Activated CD4-positive, alpha-beta memory T cell treated with anti-CD3 and anti-CD28 coated beads for 36 hours (primary cell): ENCODE measurements around the gene PKD2L1. TPM values are rescaled to one million over a fixed set of nuclear protein-coding genes. Genes with fewer than 3 reads are reported as not detected.

ENCODE experiments used
- CTCF ChIA-PET: fragments of 350-600 bp; sonication (Branson Sonifier 250); formaldehyde crosslinking; loops from one replicate; lab custom pipeline; 2021; ENCODE audit warnings: antibody characterized with exemption, inconsistent platforms; lab: Charles Lee
- POLR2A ChIA-PET: fragments of 350-600 bp; sonication (Branson Sonifier 250); formaldehyde crosslinking; loops from one replicate; lab custom pipeline; 2021; ENCODE audit warnings: antibody characterized with exemption; lab: Charles Lee
- DNase-seq: peaks from one replicate; pipeline ENCODE4 v3.0.0-alpha.2; 2020
- H3K27ac Mint-ChIP-seq: one replicate; pipeline ENCODE4 v1.8.0; 2021; ENCODE audit warnings: mixed read lengths
- H3K27me3 Mint-ChIP-seq: one replicate; pipeline ENCODE4 v1.8.0; 2021; ENCODE audit warnings: mixed read lengths
- H3K36me3 Mint-ChIP-seq: one replicate; pipeline ENCODE4 v1.8.0; 2021; ENCODE audit warnings: mixed read lengths
- H3K4me1 Mint-ChIP-seq: one replicate; pipeline ENCODE4 v1.8.0; 2021; ENCODE audit warnings: low read depth, mixed read lengths
- H3K4me3 Mint-ChIP-seq: one replicate; pipeline ENCODE4 v1.8.0; 2021; ENCODE audit warnings: mild to moderate bottlenecking, mixed read lengths
- H3K9me3 Mint-ChIP-seq: one replicate; pipeline ENCODE4 v1.8.0; 2021; ENCODE audit warnings: mixed read lengths
- intact Hi-C: fragments of 100-400 bp; cut with micrococcal nuclease; formaldehyde crosslinking; loops from one replicate; pipeline ENCODE4 v1.15.1; 2023
- total RNA-seq, 2 experiments: library from RNA; stranded (reverse); gene quantifications; one replicate each; pipeline ENCODE4 v1.2.3, GENCODE V29; 2021

Gene PKD2L1
- total RNA-seq, 2 experiments from 2014 or later = not detected

DNA sequence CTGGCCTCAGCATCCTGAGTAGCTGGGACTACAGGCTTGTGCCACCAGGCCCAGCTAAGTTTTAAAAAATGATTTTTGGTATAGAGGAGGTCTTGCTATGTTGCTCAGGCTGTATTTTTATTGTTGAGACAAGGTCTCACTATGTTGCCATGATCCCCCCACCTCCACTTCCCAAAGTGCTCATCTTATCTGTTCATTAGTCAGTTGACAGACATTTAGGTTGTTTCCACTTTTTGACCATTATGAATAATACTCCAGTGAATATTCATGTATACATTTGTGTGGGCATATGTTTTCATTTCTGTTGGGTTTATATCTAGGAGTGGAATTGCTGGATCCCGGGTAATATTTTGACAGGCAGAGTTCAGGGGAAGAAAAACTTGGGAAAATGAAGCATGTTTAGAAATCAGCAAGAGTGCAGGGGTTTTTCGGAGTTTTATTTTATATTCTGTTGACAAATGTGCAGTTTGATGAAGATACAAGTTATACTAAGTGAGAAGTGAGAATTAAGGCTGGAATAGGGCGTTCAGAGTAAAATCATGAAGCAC is 14.3 kb upstream of the PKD2L1 start:
- POLR2A ChIA-PET = no interaction called here
- no peak for DNase-seq
- CTCF ChIA-PET = interaction anchor here (0.6 to 17.3 kb wide), 9 partner anchors 24 to 174 kb away, joined by 3 to 288 read pairs (median 7); no protein-coding TSS in a partner anchor
- H3K9me3 Mint-ChIP-seq = no peaks in the 10 kb centered on the region
- intact Hi-C loops = no loop called here
- peaks cover 2% of the 10 kb centered on the region for H3K27me3 Mint-ChIP-seq
- H3K27ac Mint-ChIP-seq = peak overlapping the region; percentile 26
- peaks cover 26% of the 10 kb centered on the region for H3K4me1 Mint-ChIP-seq
- peak overlapping the region; percentile 2 for H3K4me3 Mint-ChIP-seq
- H3K36me3 Mint-ChIP-seq = peaks cover 20% of the 10 kb centered on the region

DNA sequence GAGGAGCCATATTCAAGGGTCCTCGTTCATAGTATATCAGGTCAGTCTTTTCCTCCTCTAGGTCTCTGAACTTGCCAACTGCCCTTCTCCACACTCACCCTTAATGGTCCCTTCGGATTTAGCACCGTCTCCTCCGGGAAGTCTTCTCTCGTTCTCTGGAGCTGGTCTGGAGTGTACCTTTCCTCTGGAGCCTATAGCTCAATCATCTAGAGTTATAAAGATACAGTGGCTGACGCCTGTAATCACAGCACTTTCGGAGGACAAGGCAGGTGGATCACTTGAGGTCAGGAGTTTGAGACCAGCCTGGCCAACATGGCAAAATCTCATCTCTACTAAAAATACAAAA is 12.6 kb upstream of the PKD2L1 start:
- intact Hi-C loops = loop anchor here (1.0 kb wide), 2 partner anchors 91 to 167 kb away; no protein-coding TSS in a partner anchor
- Mint-ChIP-seq H3K27ac (no peak overlapping the region), H3K27me3 (no peaks in the 10 kb centered on the region), H3K36me3 (peaks cover 3% of the 10 kb centered on the region), H3K4me1 (peaks cover 15% of the 10 kb centered on the region), H3K9me3 (no peaks in the 10 kb centered on the region), H3K4me3 (no peak overlapping the region)
- no peak for DNase-seq
- CTCF ChIA-PET = interaction anchor here (0.8 to 17.3 kb wide), 11 partner anchors 9 to 176 kb away, joined by 3 to 288 read pairs (median 5); partner anchors contain the start of gene SEC31B
- POLR2A ChIA-PET = no interaction called here

DNA sequence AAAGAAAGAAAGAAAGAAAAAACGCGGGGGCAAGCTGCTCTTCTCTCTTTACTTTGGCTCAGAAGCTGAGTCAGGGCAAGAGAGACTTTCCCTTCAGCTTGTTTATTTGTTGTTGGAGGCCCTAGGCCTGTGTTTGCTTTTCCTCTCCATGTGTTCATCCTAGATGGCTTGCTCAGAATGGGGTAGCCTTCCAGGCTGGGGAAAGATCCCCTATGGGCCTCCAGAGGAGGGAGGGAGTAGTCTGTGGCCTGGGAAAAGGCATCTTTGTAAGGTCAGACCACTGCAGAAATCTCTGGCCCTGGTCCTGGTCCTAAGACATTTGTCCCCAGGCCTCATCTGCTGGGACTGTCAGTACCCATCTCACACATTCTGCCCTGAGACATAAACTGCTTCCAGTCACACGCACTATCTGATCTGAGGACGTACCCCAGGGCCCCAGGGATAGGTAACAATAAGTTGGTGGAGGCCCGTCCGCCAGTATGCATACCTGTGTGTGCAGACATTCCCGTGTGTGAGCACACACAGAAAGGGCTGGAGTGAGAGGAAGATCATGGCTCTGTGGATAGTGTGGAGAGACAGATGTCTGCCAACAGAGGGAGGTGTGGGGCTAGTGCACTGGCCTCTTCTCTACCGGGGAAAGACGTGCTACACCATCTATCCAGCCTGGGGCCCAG is 12.1 kb upstream of the PKD2L1 start:
- no peaks in the 10 kb centered on the region for H3K9me3 Mint-ChIP-seq
- intact Hi-C loops = loop anchor here (1.0 kb wide), 2 partner anchors 91 to 167 kb away; no protein-coding TSS in a partner anchor
- DNase-seq = peak; percentile 70
- H3K4me3 Mint-ChIP-seq = no peak overlapping the region
- H3K27me3 Mint-ChIP-seq = no peaks in the 10 kb centered on the region
- ChIA-PET CTCF (interaction anchor here (0.8 to 17.3 kb wide), 9 partner anchors 13 to 177 kb away, joined by 3 to 288 read pairs (median 5); partner anchors contain the start of gene SEC31B), POLR2A (interaction anchor here (2.1 kb wide), 1 partner anchor 24 kb away, joined by 5 read pairs; no protein-coding TSS in a partner anchor)
- H3K27ac Mint-ChIP-seq = no peak overlapping the region
- H3K36me3 Mint-ChIP-seq = no peaks in the 10 kb centered on the region
- peaks cover 15% of the 10 kb centered on the region for H3K4me1 Mint-ChIP-seq

DNA sequence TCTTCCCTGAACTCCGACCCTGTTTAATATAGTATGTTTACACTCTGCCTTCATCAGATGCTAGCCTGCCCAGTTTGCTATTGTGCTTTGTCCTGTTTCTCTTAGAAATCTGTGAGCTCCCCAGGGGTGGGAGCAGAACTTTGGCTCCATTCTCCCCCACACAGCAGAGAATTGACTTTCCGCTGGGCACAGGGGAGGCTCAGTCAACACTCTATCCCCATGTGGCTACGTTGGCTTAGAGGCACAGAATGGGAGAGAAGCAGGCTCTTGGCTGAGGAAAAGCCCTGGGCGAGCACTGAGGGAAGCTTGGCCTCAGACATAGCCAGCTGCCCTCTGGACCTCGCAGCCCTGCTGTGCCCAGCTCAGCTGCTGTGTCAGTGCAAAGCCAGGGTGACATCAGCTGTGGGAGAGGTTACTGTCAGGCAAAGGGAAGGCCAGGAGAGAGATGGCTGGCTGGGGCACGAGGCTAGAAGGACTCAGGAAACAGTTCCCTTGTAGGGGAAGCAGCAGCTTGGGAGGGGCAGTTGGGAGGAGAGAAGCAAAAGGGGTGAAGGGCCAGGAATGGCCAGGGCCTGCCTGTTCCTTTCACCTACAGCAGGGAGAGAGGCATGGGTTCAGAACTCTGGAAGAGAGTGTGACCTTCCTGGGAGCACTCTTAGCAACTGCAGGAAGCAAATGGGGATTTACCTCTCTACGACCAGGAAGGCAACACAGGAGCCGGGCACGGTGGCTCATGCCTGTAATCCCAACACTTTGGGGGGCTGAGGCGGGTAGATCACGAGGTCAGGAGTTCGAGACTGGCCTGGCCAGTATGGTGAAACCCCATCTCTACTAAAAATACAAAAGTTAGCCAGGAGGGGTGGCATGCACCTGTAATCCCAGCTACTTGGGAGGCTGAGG is 11.2 kb upstream of the PKD2L1 start:
- ChIA-PET POLR2A (interaction anchor here (0.6 to 2.1 kb wide), 2 partner anchors 25 to 168 kb away, joined by 3 to 5 read pairs; no protein-coding TSS in a partner anchor), CTCF (interaction anchor here (0.6 to 17.3 kb wide), 6 partner anchors 12 to 178 kb away, joined by 3 to 288 read pairs (median 12); partner anchors contain the start of gene SEC31B)
- peaks cover 14% of the 10 kb centered on the region for H3K4me1 Mint-ChIP-seq
- no peak overlapping the region for H3K27ac Mint-ChIP-seq
- H3K36me3 Mint-ChIP-seq = no peaks in the 10 kb centered on the region
- no peak for DNase-seq
- H3K4me3 Mint-ChIP-seq = no peak overlapping the region
- no peaks in the 10 kb centered on the region for H3K9me3 Mint-ChIP-seq
- intact Hi-C loops = no loop called here
- no peaks in the 10 kb centered on the region for H3K27me3 Mint-ChIP-seq

DNA sequence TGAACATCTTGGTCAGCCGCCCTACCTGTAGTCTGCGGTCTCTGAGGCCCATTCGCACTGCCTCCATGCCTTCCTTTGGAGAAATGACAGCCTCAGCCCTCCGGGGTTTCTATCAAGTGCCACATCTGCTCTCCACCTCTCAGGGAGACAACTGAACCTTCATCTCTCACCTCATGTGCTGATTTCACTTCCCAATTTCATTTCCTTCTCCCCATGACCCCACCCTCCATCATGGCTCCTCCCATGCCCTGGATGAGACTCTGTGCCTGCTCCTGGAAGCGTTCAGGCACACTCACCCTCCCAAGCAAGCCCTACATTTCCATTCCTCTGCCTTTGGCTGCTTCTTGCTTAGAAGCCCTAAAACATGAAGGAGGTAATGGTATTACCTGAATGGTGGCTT is 9.2 kb upstream of the PKD2L1 start:
- ChIA-PET CTCF (interaction anchor here (0.7 to 17.3 kb wide), 15 partner anchors 10 to 184 kb away, joined by 3 to 288 read pairs (median 5); partner anchors contain the start of gene PKD2L1), POLR2A (interaction anchor here (1.2 kb wide), 1 partner anchor 28 kb away, joined by 3 read pairs; no protein-coding TSS in a partner anchor)
- Mint-ChIP-seq H3K4me3 (no peak overlapping the region), H3K9me3 (no peaks in the 10 kb centered on the region), H3K4me1 (peaks cover 1% of the 10 kb centered on the region), H3K27ac (no peak overlapping the region), H3K36me3 (no peaks in the 10 kb centered on the region), H3K27me3 (no peaks in the 10 kb centered on the region)
- no peak for DNase-seq
- intact Hi-C loops = no loop called here

DNA sequence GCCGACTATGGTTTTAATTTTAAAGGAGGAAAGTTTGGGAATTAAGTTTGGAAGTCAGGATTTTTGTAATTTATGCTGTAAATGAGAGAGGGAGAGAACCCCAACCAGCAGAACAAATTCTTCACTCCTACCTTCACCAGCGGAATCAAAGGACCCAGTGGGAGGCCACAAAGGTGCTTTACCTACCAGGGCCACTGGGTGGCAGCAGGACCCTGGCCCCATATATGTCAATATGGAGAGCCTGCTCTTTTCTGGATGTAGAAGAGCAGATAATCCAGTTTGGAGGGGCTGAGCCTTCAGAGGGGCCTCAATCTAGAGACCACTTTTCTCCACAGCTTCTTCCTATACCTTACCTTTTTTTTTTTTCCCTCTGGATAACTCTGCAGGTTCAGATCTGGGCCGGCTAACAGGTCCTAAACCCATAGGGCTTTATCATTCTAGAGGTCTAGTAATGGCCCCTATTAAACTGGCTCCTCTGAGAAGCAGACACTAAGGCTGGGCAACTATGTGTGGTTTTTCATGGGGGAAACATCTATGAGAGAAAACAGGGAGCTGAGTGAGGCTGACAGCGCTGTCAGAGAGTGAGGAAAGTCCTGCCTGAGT is 8.5 kb upstream of the PKD2L1 start:
- no peaks in the 10 kb centered on the region for H3K9me3 Mint-ChIP-seq
- no peaks in the 10 kb centered on the region for H3K36me3 Mint-ChIP-seq
- no peak overlapping the region for H3K4me3 Mint-ChIP-seq
- no peaks in the 10 kb centered on the region for H3K4me1 Mint-ChIP-seq
- ChIA-PET CTCF (interaction anchor here (0.7 to 17.3 kb wide), 16 partner anchors 9 to 184 kb away, joined by 3 to 288 read pairs (median 5); partner anchors contain the start of gene PKD2L1), POLR2A (interaction anchor here (1.2 kb wide), 1 partner anchor 29 kb away, joined by 3 read pairs; no protein-coding TSS in a partner anchor)
- DNase-seq = peak; percentile 88
- intact Hi-C loops = loop anchor here (1.0 kb wide), 2 partner anchors 95 to 170 kb away; no protein-coding TSS in a partner anchor
- no peak overlapping the region for H3K27ac Mint-ChIP-seq
- peaks cover 4% of the 10 kb centered on the region for H3K27me3 Mint-ChIP-seq

DNA sequence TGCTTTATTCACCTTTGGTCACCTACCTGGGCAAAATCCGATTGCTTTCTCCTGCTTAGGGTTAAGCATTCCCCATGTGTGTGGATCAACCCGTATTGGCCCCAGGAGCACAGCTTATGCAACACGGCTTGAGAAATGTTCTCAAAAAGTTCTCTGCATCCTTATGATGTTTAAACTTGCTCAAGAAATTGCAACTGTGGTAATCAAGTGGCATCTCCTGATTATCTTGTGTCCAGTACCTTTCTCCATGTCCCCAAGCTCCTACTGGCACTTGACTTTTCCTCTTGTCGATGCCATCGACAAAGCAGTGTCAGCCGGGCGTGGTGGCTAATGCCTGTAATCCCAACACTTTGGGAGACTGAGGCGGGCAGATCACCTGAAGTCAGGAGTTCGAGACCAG is 4.7 kb upstream of the PKD2L1 start:
- CTCF ChIA-PET = interaction anchor here (0.6 to 1.6 kb wide), 3 partner anchors 41 to 148 kb away, joined by 3 to 4 read pairs (median 3); no protein-coding TSS in a partner anchor
- DNase-seq = no peak
- POLR2A ChIA-PET = no interaction called here
- H3K27ac Mint-ChIP-seq = no peak overlapping the region
- H3K4me3 Mint-ChIP-seq = no peak overlapping the region
- peaks cover 4% of the 10 kb centered on the region for H3K27me3 Mint-ChIP-seq
- intact Hi-C loops = no loop called here
- H3K4me1 Mint-ChIP-seq = no peaks in the 10 kb centered on the region
- no peaks in the 10 kb centered on the region for H3K9me3 Mint-ChIP-seq
- H3K36me3 Mint-ChIP-seq = no peaks in the 10 kb centered on the region

DNA sequence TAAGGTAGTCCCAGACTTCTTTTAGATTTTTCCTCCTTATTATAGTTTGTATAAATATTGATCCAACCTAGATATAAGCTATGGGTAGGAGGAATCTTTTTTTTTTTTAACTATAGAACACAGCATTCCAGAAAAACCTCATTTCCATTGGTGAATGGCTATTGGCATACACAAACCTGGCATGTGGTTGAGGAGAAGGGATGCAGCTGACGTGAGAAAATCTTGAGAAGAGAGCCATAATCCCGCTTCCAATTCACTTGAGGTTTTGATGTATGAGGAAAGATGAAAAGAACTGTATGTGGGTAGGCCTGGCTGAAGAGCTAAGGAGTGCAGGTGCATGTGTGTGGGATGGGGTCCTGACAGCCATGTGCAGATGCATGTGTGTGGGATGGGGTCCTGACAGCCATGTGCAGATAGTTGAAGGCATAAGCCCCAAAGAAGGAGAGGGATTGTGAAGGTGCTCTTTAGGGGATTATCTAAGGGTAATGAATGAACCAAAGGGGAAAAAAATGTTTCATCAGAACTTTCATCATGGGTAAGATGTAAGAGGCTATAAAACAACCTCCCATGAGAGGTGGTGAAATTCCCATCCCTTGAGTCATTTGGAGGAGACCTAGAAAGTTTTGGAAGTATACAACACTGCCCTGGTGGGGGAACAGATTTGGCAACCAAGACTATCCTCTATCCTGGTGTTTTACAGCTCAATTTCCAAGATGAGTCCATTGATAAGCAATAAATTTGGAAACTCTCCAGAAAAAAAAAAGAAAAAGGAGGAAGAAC is 3.8 kb upstream of the PKD2L1 start:
- H3K9me3 Mint-ChIP-seq = no peaks in the 10 kb centered on the region
- ChIA-PET POLR2A (no interaction called here), CTCF (interaction anchor here (0.6 to 1.7 kb wide), 4 partner anchors 40 to 149 kb away, joined by 3 to 4 read pairs (median 4); no protein-coding TSS in a partner anchor)
- H3K36me3 Mint-ChIP-seq = no peaks in the 10 kb centered on the region
- DNase-seq = no peak
- H3K27me3 Mint-ChIP-seq = peaks cover 6% of the 10 kb centered on the region
- H3K27ac Mint-ChIP-seq = no peak overlapping the region
- H3K4me3 Mint-ChIP-seq = no peak overlapping the region
- intact Hi-C loops = no loop called here
- H3K4me1 Mint-ChIP-seq = no peaks in the 10 kb centered on the region

DNA sequence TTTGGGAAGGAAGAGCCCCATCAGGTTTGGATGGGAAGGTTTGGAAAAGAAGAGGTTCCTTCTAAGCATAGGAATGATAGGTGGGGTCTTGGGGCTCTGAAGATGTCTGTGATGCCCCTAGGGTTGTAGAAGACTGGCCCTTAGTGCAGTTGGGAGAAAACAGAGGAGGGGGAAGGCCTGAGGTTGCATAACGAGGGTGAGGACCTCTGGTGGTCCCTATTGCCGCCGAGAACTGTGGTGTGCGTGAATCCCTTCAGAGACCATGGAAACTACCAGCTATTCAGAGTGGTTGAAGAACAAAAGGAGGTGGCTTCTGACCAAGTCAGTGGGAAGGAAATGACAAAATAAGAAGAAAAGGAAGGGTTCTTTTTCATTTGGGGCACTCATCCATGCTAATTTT is 3.1 kb upstream of the PKD2L1 start:
- H3K9me3 Mint-ChIP-seq = no peaks in the 10 kb centered on the region
- intact Hi-C loops = no loop called here
- no peak for DNase-seq
- H3K4me1 Mint-ChIP-seq = no peaks in the 10 kb centered on the region
- H3K27me3 Mint-ChIP-seq = peaks cover 6% of the 10 kb centered on the region
- ChIA-PET CTCF (interaction anchor here (0.6 to 1.7 kb wide), 7 partner anchors 22 to 185 kb away, joined by 3 to 6 read pairs (median 4); no protein-coding TSS in a partner anchor), POLR2A (no interaction called here)
- H3K27ac Mint-ChIP-seq = no peak overlapping the region
- no peaks in the 10 kb centered on the region for H3K36me3 Mint-ChIP-seq
- no peak overlapping the region for H3K4me3 Mint-ChIP-seq

DNA sequence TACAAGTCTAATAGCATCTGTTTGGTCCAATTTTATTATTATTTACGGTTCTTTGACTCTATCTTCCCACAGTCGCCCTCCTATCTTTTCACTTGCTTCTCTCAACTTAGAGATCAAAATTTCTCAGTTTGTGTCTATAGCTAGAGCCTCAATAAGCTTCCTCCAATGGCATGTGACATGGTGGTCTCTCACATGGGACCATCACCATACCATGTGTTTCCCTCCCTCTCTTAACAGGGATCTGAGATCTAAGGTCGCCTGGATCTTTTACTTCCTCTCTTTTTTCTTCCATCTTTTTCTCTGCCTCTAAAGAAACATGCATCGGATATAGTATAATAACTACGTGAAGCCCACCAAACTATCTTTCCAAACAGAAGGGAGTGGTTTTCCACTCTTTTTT is 1.8 kb downstream of the PKD2L1 start:
- POLR2A ChIA-PET = no interaction called here
- H3K36me3 Mint-ChIP-seq = no peaks in the 10 kb centered on the region
- no peak overlapping the region for H3K4me3 Mint-ChIP-seq
- no peaks in the 10 kb centered on the region for H3K9me3 Mint-ChIP-seq
- DNase-seq = no peak
- no peak overlapping the region for H3K27ac Mint-ChIP-seq
- intact Hi-C loops = no loop called here
- CTCF ChIA-PET = interaction anchor here (1.2 to 1.4 kb wide), 2 partner anchors 8 to 181 kb away, joined by 3 read pairs; no protein-coding TSS in a partner anchor
- peaks cover 12% of the 10 kb centered on the region for H3K4me1 Mint-ChIP-seq
- H3K27me3 Mint-ChIP-seq = peaks cover 2% of the 10 kb centered on the region
